PC-9 (cell line): Measurements from ENCODE around the gene PEX7.

ENCODE experiments used
- EZH2 ChIP-seq: fragments of 200-600 bp; sonication (generic); IDR thresholded peaks from 2 replicates; pipeline ENCODE4 v1.8.0; 2017; ENCODE audit warnings: antibody characterized with exemption, low read depth
- TF ChIP-seq, protein P1 (sequence below): fragments of 200-600 bp; sonication (generic); conservative IDR thresholded peaks from 2 replicates; pipeline ENCODE4 v1.6.1; 2017; ENCODE audit warnings: mixed run types, antibody characterized with exemption, mild to moderate bottlenecking, moderate library complexity

DNA sequence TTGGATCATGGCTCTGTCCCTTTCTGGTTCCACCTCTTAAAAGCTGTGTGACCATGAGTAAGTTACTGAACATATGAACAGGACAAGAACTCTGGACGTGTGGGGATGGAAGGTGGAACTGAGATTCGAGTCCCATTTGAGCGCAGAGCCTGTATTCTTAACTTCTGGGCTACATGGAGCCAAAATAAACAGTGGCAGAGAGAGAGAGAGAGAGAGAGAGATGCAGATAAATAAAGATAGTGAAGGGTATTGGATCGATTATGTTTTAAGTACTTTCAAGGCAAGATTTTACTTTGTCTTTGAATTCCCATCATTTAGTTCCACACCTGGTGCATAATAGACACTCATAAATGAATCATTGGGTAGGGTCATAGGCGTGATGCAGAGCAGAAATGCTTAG is 139.5 kb downstream of the PEX7 start:
- TF ChIP-seq, protein P1, sequence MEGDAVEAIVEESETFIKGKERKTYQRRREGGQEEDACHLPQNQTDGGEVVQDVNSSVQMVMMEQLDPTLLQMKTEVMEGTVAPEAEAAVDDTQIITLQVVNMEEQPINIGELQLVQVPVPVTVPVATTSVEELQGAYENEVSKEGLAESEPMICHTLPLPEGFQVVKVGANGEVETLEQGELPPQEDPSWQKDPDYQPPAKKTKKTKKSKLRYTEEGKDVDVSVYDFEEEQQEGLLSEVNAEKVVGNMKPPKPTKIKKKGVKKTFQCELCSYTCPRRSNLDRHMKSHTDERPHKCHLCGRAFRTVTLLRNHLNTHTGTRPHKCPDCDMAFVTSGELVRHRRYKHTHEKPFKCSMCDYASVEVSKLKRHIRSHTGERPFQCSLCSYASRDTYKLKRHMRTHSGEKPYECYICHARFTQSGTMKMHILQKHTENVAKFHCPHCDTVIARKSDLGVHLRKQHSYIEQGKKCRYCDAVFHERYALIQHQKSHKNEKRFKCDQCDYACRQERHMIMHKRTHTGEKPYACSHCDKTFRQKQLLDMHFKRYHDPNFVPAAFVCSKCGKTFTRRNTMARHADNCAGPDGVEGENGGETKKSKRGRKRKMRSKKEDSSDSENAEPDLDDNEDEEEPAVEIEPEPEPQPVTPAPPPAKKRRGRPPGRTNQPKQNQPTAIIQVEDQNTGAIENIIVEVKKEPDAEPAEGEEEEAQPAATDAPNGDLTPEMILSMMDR = no peak
- no peak for TF ChIP-seq EZH2
